PFSK-1 (cell line): ENCODE measurements around the gene TMPRSS12.

Experiments
- FOXP2 ChIP-seq: optimal IDR thresholded peaks from 2 replicates; pipeline ENCODE3; 2011; ENCODE audit warnings: borderline replicate concordance, control low read depth, inconsistent platforms; ENCODE audit not compliant: insufficient read depth; ENCODE audit errors: extremely low read length, extremely low read depth
- POLR2AphosphoS5 ChIP-seq: IDR thresholded peaks from 2 replicates; pipeline ENCODE4 v1.6.1; 2012; ENCODE audit warnings: low read depth, mild to moderate bottlenecking, control low read depth, low read length, moderate library complexity
- REST ChIP-seq, 2 experiments: IDR thresholded peaks; 2 replicates each; pipeline versions ENCODE4 v1.6.1 to v1.8.0; 2011 to 2012; ENCODE audit warnings: low read depth in 2 of 2, low read length in 2 of 2, control low read depth in 1 of 2, inconsistent platforms in 1 of 2, mild to moderate bottlenecking in 1 of 2, moderate library complexity in 1 of 2; ENCODE audit not compliant: insufficient read depth in 1 of 2
- SIN3A ChIP-seq: IDR thresholded peaks from 2 replicates; pipeline ENCODE4 v1.6.1; 2012; ENCODE audit warnings: mild to moderate bottlenecking, low read length, moderate library complexity, borderline replicate concordance; ENCODE audit not compliant: insufficient read depth
- TAF1 ChIP-seq: IDR thresholded peaks from 2 replicates; pipeline ENCODE4 v1.6.1; 2012; ENCODE audit warnings: low read length, control low read depth, borderline replicate concordance; ENCODE audit not compliant: insufficient read depth

Gene TMPRSS12

GRCh38 chr12:50916292-50916691, 73.6 kb downstream of the TMPRSS12 start:
- no peak for TF ChIP-seq POLR2AphosphoS5
- TF ChIP-seq REST (IDR thresholded peaks at IDR 0.05; ENCODE audit: insufficient read depth in 1 of 2, low read depth in 2 of 2, low read length in 2 of 2): no peak
- TF ChIP-seq TAF1: no peak

GRCh38 chr12:50918584-50919316, 76.0 kb downstream of the TMPRSS12 start:
- no peak for TF ChIP-seq SIN3A
- TF ChIP-seq TAF1: no peak
- TF ChIP-seq FOXP2: no peak
- TF ChIP-seq REST (IDR thresholded peaks at IDR 0.05; ENCODE audit: insufficient read depth in 1 of 2, low read depth in 2 of 2, low read length in 2 of 2): no peak
- no peak for TF ChIP-seq POLR2AphosphoS5

- no peak for TF ChIP-seq REST (IDR thresholded peaks at IDR 0.05; ENCODE audit: insufficient read depth in 1 of 2, low read depth in 2 of 2, low read length in 2 of 2)
- TF ChIP-seq FOXP2: no peak
- no peak for TF ChIP-seq POLR2AphosphoS5
- no peak for TF ChIP-seq TAF1
- no peak for TF ChIP-seq SIN3A
These were observed 80.1 kb downstream of the TMPRSS12 start for GRCh38 chr12:50922820-50923219.

GRCh38 chr12:50923361-50924130, 80.8 kb downstream of the TMPRSS12 start:
- no peak for TF ChIP-seq FOXP2
- TF ChIP-seq SIN3A: no peak
- TF ChIP-seq REST (IDR thresholded peaks at IDR 0.05; ENCODE audit: insufficient read depth in 1 of 2, low read depth in 2 of 2, low read length in 2 of 2): no peak
- no peak for TF ChIP-seq TAF1
- TF ChIP-seq POLR2AphosphoS5: no peak
